HPDE6-E6E7 (cell line): Measurements from ENCODE around the gene ABCB7.
"Not testable (repeated sequence)": the region's sequence is repeated elsewhere in the genome, so short reads cannot be mapped to it uniquely, and the experiment has no call there.

ENCODE experiments used
- DNase-seq: peaks from one replicate; pipeline ENCODE4 v3.0.0; 2011; ENCODE audit warnings: missing footprints; ENCODE audit errors: extremely low spot score

Gene ABCB7

GRCh38 chrX:75096331-75096730 lies 59.8 kb downstream of the ABCB7 start:
- DNase-seq, result no peak

GRCh38 chrX:75086731-75087195 lies 69.3 kb downstream of the ABCB7 start:
- DNase-seq, result no peak

GRCh38 chrX:75084757-75085156 lies 71.3 kb downstream of the ABCB7 start:
- no peak for DNase-seq

- DNase-seq, result no peak
Measured at GRCh38 chrX:75076429-75076828, 79.7 kb downstream of the ABCB7 start.

GRCh38 chrX:75074475-75074874 lies 81.6 kb downstream of the ABCB7 start:
- DNase-seq, result no peak

GRCh38 chrX:75071334-75071733 lies 84.7 kb downstream of the ABCB7 start:
- DNase-seq, result no peak

GRCh38 chrX:75067931-75068330 lies 88.2 kb downstream of the ABCB7 start:
- DNase-seq, result no peak

- DNase-seq, result no peak
Measured at GRCh38 chrX:75061701-75062100, 94.4 kb downstream of the ABCB7 start.

- DNase-seq, result no peak
Measured at GRCh38 chrX:75051047-75051446, 105.0 kb downstream of the ABCB7 start.

- no peak for DNase-seq
Measured at GRCh38 chrX:75045369-75045768, 110.7 kb downstream of the ABCB7 start.

- not testable (repeated sequence) for DNase-seq
Measured at GRCh38 chrX:75044142-75044541, 111.9 kb downstream of the ABCB7 start.

- DNase-seq, result no peak
Measured at GRCh38 chrX:75038925-75039324, 117.2 kb downstream of the ABCB7 start.
